Smooth muscle cell (in vitro differentiated cells): ENCODE results near the gene CENPK. TPM values are rescaled to one million over a fixed set of nuclear protein-coding genes. Genes with fewer than 3 reads are reported as not detected.
A peak's percentile ranks its signal among the peaks of the same experiment; 100 is the strongest.

ENCODE experiments used
- DNase-seq: peaks from one replicate; lab custom pipeline; 2025; ENCODE audit not compliant: unreplicated experiment; lab: John Stamatoyannopoulos, UW
- H2AFZ ChIP-seq: fragments of 200-600 bp; sonication (generic); 2 replicates; pipeline ENCODE4 v1.6.0; 2016; ENCODE audit warnings: antibody characterized with exemption, low read depth, mild to moderate bottlenecking
- H3F3A ChIP-seq: fragments of 200-600 bp; sonication (generic); 2 replicates; pipeline ENCODE4 v1.6.0; 2017; ENCODE audit warnings: antibody characterized with exemption, low read depth
- H3K27ac ChIP-seq: fragments of 200-600 bp; sonication (generic); 2 replicates; pipeline ENCODE4 v1.5.1; 2016; ENCODE audit warnings: low read depth, mild to moderate bottlenecking
- H3K27me3 ChIP-seq: fragments of 200-600 bp; sonication (generic); 2 replicates; pipeline ENCODE4 v1.6.1; 2016; ENCODE audit warnings: low read depth, mild to moderate bottlenecking
- H3K36me3 ChIP-seq: fragments of 200-600 bp; sonication (generic); 2 replicates; pipeline ENCODE4 v1.5.1; 2016; ENCODE audit warnings: low read depth
- H3K4me1 ChIP-seq: fragments of 200-600 bp; sonication (generic); 2 replicates; pipeline ENCODE4 v1.5.1; 2016; ENCODE audit warnings: low read depth
- H3K4me2 ChIP-seq: fragments of 200-600 bp; sonication (generic); 2 replicates; pipeline ENCODE4 v1.6.0; 2016; ENCODE audit warnings: mild to moderate bottlenecking
- H3K4me3 ChIP-seq: fragments of 200-600 bp; sonication (generic); 2 replicates; pipeline ENCODE4 v1.5.1; 2016; ENCODE audit warnings: mild to moderate bottlenecking
- H3K79me2 ChIP-seq: fragments of 200-600 bp; sonication (generic); 2 replicates; pipeline ENCODE4 v1.6.0; 2016; ENCODE audit warnings: low read depth, mild to moderate bottlenecking
- H3K9ac ChIP-seq: fragments of 200-600 bp; sonication (generic); 2 replicates; pipeline ENCODE4 v1.6.0; 2016; ENCODE audit warnings: low read depth
- H3K9me3 ChIP-seq: fragments of 200-600 bp; sonication (generic); replicated peaks from 2 replicates; pipeline ENCODE4 v1.5.1; 2016; ENCODE audit warnings: low read depth
- H4K20me1 ChIP-seq: fragments of 200-600 bp; sonication (generic); 2 replicates; pipeline ENCODE4 v1.6.0; 2016; ENCODE audit warnings: low read depth
- CTCF ChIP-seq: fragments of 200-600 bp; sonication (generic); IDR thresholded peaks from 2 replicates; pipeline ENCODE4 v1.5.1; 2017; ENCODE audit warnings: borderline replicate concordance, mild to moderate bottlenecking, antibody characterized with exemption; ENCODE audit not compliant: insufficient read depth, poor library complexity, severe bottlenecking
- WGBS: methylation state at CpG from one replicate; pipeline ENCODE4 v1.1.7; 2016; ENCODE audit warnings: low lambda C conversion rate; 5-methylcytosine and 5-hydroxymethylcytosine counted together
- polyA plus RNA-seq: library from polyadenylated mRNA; unstranded; fragments of >200 nt; fragmentation: Nextera tagmentation; extraction: Ambion mirVana; gene quantifications from 2 replicates; pipeline ENCODE4 v1.2.1, GENCODE V29; 2016
- total RNA-seq: library from RNA; depleted of rRNA; stranded (reverse); fragments of >200 nt; gene quantifications from 2 replicates; pipeline ENCODE4 v1.2.3, GENCODE V29; 2014

The CENPK gene
- total and polyA plus RNA-seq, 2 experiments from 2014 or later = 19.2 to 22.9 TPM

- Histone ChIP-seq H3K27me3 (no peaks in the 10 kb centered on the region), H3K79me2 (peaks cover 28% of the 10 kb centered on the region), H3K27ac (peak overlapping the region; percentile 92), H2AFZ (peak overlapping the region; percentile 93), H4K20me1 (no peaks in the 10 kb centered on the region), H3K4me3 (peak overlapping the region; percentile 93), H3K4me2 (peak overlapping the region; percentile 93), H3K36me3 (no peaks in the 10 kb centered on the region), H3K9ac (peak overlapping the region; percentile 88), H3F3A (peaks cover 9% of the 10 kb centered on the region), H3K4me1 (peaks cover 24% of the 10 kb centered on the region), H3K9me3 (no peaks in the 10 kb centered on the region)
- no peak for TF ChIP-seq CTCF
- no peak for DNase-seq
- 0% methylated on average over 6 of the region's 6 CpGs for WGBS
Measured at GRCh38 chr5:65482296-65482735, 80.7 kb downstream of the CENPK start.

- no peak for TF ChIP-seq CTCF
- Histone ChIP-seq H3K4me2 (peak within 1 kb of the TSS; percentile 93), H3K27ac (peak within 1 kb of the TSS; percentile 92), H3K36me3 (no peaks in the 10 kb centered on the region), H2AFZ (peak within 1 kb of the TSS; percentile 93), H4K20me1 (no peaks in the 10 kb centered on the region), H3K4me3 (peak within 1 kb of the TSS; percentile 93), H3K9me3 (no peaks in the 10 kb centered on the region), H3F3A (peaks cover 9% of the 10 kb centered on the region), H3K79me2 (peaks cover 33% of the 10 kb centered on the region), H3K9ac (peak within 1 kb of the TSS; percentile 88), H3K4me1 (peaks cover 24% of the 10 kb centered on the region), H3K27me3 (no peaks in the 10 kb centered on the region)
- DNase-seq = peak; percentile 56
- under 1% methylated on average over 12 of the region's 12 CpGs for WGBS
Measured at GRCh38 chr5:65481635-65482295, 81.2 kb downstream of the CENPK start, which contains the start of gene ADAMTS6. Gene ADAMTS6 (minus strand): TSS chr5:65481920. CDS start chr5:65473673, 8,247 bp downstream.

GRCh38 chr5:65481171-65481581 lies 81.8 kb downstream of the CENPK start:
- Histone ChIP-seq H3K4me1 (peaks cover 24% of the 10 kb centered on the region), H3K79me2 (peaks cover 39% of the 10 kb centered on the region), H3K9me3 (no peaks in the 10 kb centered on the region), H3K36me3 (no peaks in the 10 kb centered on the region), H2AFZ (peak overlapping the region; percentile 93), H3K9ac (peak overlapping the region; percentile 88), H3K4me3 (peak overlapping the region; percentile 93), H3K27ac (peak overlapping the region; percentile 92), H3K27me3 (no peaks in the 10 kb centered on the region), H3F3A (peaks cover 9% of the 10 kb centered on the region), H4K20me1 (no peaks in the 10 kb centered on the region), H3K4me2 (peak overlapping the region; percentile 93)
- no peak for TF ChIP-seq CTCF
- 2% methylated on average over 7 of the region's 7 CpGs for WGBS
- DNase-seq = no peak

- no peak for TF ChIP-seq CTCF
- H4K20me1 ChIP-seq = peaks cover 3% of the 10 kb centered on the region
- peak overlapping the region; percentile 77 for H2AFZ ChIP-seq
- H3K36me3 ChIP-seq = no peaks in the 10 kb centered on the region
- no peaks in the 10 kb centered on the region for H3K9me3 ChIP-seq
- 1% methylated on average over 15 of the region's 15 CpGs for WGBS
- peak overlapping the region; percentile 93 for H3K4me2 ChIP-seq
- DNase-seq = peak; percentile 18
- peaks cover 9% of the 10 kb centered on the region for H3F3A ChIP-seq
- no peaks in the 10 kb centered on the region for H3K27me3 ChIP-seq
- H3K4me3 ChIP-seq = peak overlapping the region; percentile 93
- H3K4me1 ChIP-seq = peaks cover 24% of the 10 kb centered on the region
- H3K27ac ChIP-seq = peak overlapping the region; percentile 92
- H3K9ac ChIP-seq = peak overlapping the region; percentile 88
- H3K79me2 ChIP-seq = peaks cover 47% of the 10 kb centered on the region
Measured at GRCh38 chr5:65480306-65480865, 82.6 kb downstream of the CENPK start.
